ENCODE data around the gene IKZF2. TPM values are rescaled to one million over a fixed set of nuclear protein-coding genes. Genes with fewer than 3 reads are reported as not detected.
A peak's percentile ranks its signal among the peaks of the same experiment; 100 is the strongest.

Gene IKZF2
- total RNA-seq, 1 donor from 2014 or later = 16.4 TPM

- H3K27ac ChIP-seq = peak overlapping the region; percentile 14
- H3K27me3 ChIP-seq = no peaks in the 10 kb centered on the region
- H3K4me1 ChIP-seq = peaks cover 14% of the 10 kb centered on the region
- intact Hi-C loops (cut with DNase I) = no loop called here
- peak overlapping the region; percentile 65 for H3K4me3 ChIP-seq
- no peaks in the 10 kb centered on the region for H3K36me3 ChIP-seq
- ATAC-seq (no peak), DNase-seq (no peak)
- no peak for TF ChIP-seq CTCF (IDR thresholded peaks at IDR 0.05)
- H3K9me3 ChIP-seq = no peaks in the 10 kb centered on the region
Observed at GRCh38 chr2:213148572-213149261, 2.7 kb downstream of the IKZF2 start.

GRCh38 chr2:213147538-213147937 lies 3.9 kb downstream of the IKZF2 start:
- H3K4me3 ChIP-seq = no peak overlapping the region

GRCh38 chr2:213145715-213146242 lies 5.6 kb downstream of the IKZF2 start:
- no peaks in the 10 kb centered on the region for H3K9me3 ChIP-seq
- TF ChIP-seq CTCF (IDR thresholded peaks at IDR 0.05) = no peak
- H3K4me1 ChIP-seq = peaks cover 9% of the 10 kb centered on the region
- H3K27me3 ChIP-seq = no peaks in the 10 kb centered on the region
- ATAC-seq (no peak), DNase-seq (no peak)
- H3K27ac ChIP-seq = no peak overlapping the region
- intact Hi-C loops (cut with DNase I) = no loop called here
- no peak overlapping the region for H3K4me3 ChIP-seq
- no peaks in the 10 kb centered on the region for H3K36me3 ChIP-seq

More at GRCh38 chr2:213147538-213147937, 3.9 kb downstream of the IKZF2 start:
- H3K36me3 ChIP-seq = no peaks in the 10 kb centered on the region
- TF ChIP-seq CTCF (IDR thresholded peaks at IDR 0.05) = no peak
- peaks cover 10% of the 10 kb centered on the region for H3K4me1 ChIP-seq
- no peak overlapping the region for H3K27ac ChIP-seq
- no peak for DNase-seq
- intact Hi-C loops (cut with DNase I) = no loop called here
- H3K27me3 ChIP-seq = no peaks in the 10 kb centered on the region
- ATAC-seq = no peak
- H3K9me3 ChIP-seq = no peaks in the 10 kb centered on the region

- Histone ChIP-seq H3K4me3 (no peak overlapping the region), H3K4me1 (no peaks in the 10 kb centered on the region), H3K36me3 (no peaks in the 10 kb centered on the region), H3K9me3 (no peaks in the 10 kb centered on the region), H3K27ac (no peak overlapping the region), H3K27me3 (no peaks in the 10 kb centered on the region)
- intact Hi-C loops (cut with DNase I) = no loop called here
- ATAC-seq (no peak), DNase-seq (no peak)
- no peak for TF ChIP-seq CTCF (IDR thresholded peaks at IDR 0.05)
Observed at GRCh38 chr2:213137064-213137463, 14.3 kb downstream of the IKZF2 start.

GRCh38 chr2:213129311-213129710 lies 22.1 kb downstream of the IKZF2 start:
- Histone ChIP-seq H3K4me3 (no peak overlapping the region), H3K4me1 (no peaks in the 10 kb centered on the region), H3K36me3 (no peaks in the 10 kb centered on the region), H3K9me3 (no peaks in the 10 kb centered on the region), H3K27me3 (no peaks in the 10 kb centered on the region), H3K27ac (no peak overlapping the region)
- no peak for DNase-seq
- intact Hi-C loops (cut with DNase I) = no loop called here
- no peak for TF ChIP-seq CTCF (IDR thresholded peaks at IDR 0.05)
- peak; percentile 75 for ATAC-seq

All from upper lobe of right lung (tissue), 1 donor.